Activated T-helper 17 cell treated with anti-CD3 and anti-CD28 coated beads, Interleukin-2, amount 50 U/mL, for 72 hours (primary cell): Measurements from ENCODE around the gene UBE2J1. TPM values are rescaled to one million over a fixed set of nuclear protein-coding genes. Genes with fewer than 3 reads are reported as not detected.

Experiments
- ATAC-seq: fragments of 150-1000 bp; cut with Tn5 transposase; replicated peaks from 2 replicates; pipeline ENCODE4 v1.10.0; 2021; ENCODE audit warnings: mild to moderate bottlenecking, moderate library complexity
- H3K27ac Mint-ChIP-seq: one replicate; pipeline ENCODE4 v1.8.0; 2022; ENCODE audit warnings: mixed read lengths
- H3K27me3 Mint-ChIP-seq: one replicate; pipeline ENCODE4 v1.8.0; 2022; ENCODE audit warnings: mixed read lengths
- H3K36me3 Mint-ChIP-seq: one replicate; pipeline ENCODE4 v1.8.0; 2022; ENCODE audit warnings: low read depth, mild to moderate bottlenecking, mixed read lengths
- H3K4me1 Mint-ChIP-seq: one replicate; pipeline ENCODE4 v1.8.0; 2022; ENCODE audit warnings: mixed read lengths
- H3K4me3 Mint-ChIP-seq: one replicate; pipeline ENCODE4 v1.8.0; 2022; ENCODE audit warnings: mild to moderate bottlenecking, mixed read lengths
- H3K9me3 Mint-ChIP-seq: one replicate; pipeline ENCODE4 v1.8.0; 2022; ENCODE audit warnings: mixed read lengths
- total RNA-seq, 2 donors: library from RNA; stranded (reverse); gene quantifications; one replicate each; pipeline ENCODE4 v1.2.3, GENCODE V29; 2022

UBE2J1 gene
- total RNA-seq, 2 donors from 2014 or later, result 18.1 to 25.4 TPM

DNA sequence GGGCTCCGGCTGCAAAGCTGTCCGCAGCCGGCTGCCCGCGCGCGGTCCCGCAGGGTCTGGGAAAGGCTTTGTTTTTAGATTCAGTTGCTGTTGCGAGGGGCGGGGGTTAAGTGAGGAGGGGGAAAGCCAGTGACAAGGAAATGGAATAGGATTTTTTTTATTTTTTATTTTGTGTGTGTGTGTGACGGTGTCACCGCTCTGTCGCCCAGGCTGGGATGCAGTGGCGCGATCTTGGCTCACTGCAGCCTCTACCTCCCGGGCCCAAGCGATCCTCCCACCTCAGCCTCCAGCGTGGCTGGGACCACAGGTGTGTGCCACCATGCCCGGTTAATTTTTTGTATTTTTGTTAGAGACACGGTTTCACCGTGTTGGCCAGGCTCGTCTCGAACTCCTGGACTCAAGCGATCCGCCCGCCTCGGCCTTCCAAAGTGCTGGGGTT, 615 bp upstream of the UBE2J1 start:
- peak overlapping the region; percentile 96 for H3K4me3 Mint-ChIP-seq
- peaks cover 45% of the 10 kb centered on the region for H3K4me1 Mint-ChIP-seq
- no peaks in the 10 kb centered on the region for H3K27me3 Mint-ChIP-seq
- H3K36me3 Mint-ChIP-seq, result peaks cover 11% of the 10 kb centered on the region
- peak overlapping the region; percentile 82 for H3K27ac Mint-ChIP-seq
- peak; percentile 6 for ATAC-seq
- no peaks in the 10 kb centered on the region for H3K9me3 Mint-ChIP-seq

DNA sequence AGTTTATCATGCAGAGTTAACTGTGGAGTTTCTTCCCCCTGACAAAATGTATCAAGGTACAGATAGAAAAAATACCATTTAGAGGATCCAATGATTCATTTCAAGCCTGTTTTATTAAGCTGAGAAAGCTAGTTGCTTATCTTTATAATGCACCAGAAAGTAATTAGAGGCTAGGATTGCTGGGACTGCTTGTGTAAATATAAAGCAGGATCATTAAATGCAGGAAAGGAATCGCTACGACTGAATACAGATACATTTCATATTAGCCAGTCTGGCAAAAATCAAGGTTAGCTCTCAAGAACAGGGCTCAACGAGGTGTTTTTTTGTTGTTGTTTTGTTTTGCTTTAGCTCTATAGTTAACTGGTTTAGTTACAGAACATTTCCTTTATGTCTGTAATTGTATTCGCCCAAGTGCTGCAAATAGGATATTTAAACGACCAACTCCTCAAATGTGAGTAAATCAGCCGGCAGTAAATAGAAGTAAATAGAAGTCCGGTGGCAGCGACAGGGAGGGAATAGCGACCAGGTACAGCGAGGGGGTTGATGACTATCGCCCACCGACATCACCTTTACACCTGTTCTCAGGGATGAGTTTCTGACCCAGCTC, 748 bp downstream of the UBE2J1 start:
- Mint-ChIP-seq H3K27ac (peak overlapping the region; percentile 97), H3K27me3 (no peaks in the 10 kb centered on the region), H3K9me3 (no peaks in the 10 kb centered on the region), H3K4me3 (peak overlapping the region; percentile 96), H3K36me3 (peaks cover 11% of the 10 kb centered on the region), H3K4me1 (peaks cover 39% of the 10 kb centered on the region)
- ATAC-seq, result no peak

DNA sequence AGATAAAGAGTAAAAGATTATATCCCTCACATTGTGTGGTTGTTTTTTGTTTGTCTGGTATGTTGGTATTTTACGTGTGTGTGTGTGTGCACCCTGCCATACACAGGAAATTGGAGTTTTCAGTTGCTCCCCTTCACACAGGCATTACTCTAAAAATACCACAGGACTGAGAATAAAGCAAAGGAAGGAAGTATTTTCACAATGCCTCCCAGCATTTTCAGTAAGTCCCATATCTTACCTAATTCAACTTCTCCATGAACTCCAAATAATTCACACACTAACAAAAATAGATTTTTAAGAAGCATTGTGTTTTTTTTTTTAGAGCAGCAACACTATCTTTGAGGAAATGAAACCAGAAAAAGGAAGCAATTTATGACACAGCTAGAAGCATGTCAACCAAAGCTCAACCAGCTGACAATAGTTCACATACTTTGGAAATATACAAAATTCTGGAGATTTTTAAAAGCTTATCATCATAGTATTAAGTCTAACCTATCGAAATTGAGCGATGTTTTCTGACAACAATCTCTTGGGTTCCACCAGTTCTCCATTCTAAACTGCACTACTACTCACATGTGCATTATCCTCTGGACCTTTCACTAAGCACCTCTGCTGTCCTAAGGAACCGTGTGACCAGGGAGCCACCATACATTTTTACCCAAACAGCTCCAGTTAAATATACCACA, 2.1 kb downstream of the UBE2J1 start:
- H3K9me3 Mint-ChIP-seq, result no peaks in the 10 kb centered on the region

GRCh38 chr6:89348372-89348771, 4.2 kb downstream of the UBE2J1 start:
- Mint-ChIP-seq H3K27me3 (no peaks in the 10 kb centered on the region), H3K27ac (no peak overlapping the region), H3K9me3 (no peaks in the 10 kb centered on the region), H3K4me1 (peaks cover 39% of the 10 kb centered on the region), H3K36me3 (peaks cover 14% of the 10 kb centered on the region), H3K4me3 (no peak overlapping the region)
- ATAC-seq, result no peak

More for the DNA sequence above, 2.1 kb downstream of the UBE2J1 start:
- ATAC-seq, result no peak
- Mint-ChIP-seq H3K36me3 (peaks cover 11% of the 10 kb centered on the region), H3K4me3 (peak overlapping the region; percentile 96), H3K27me3 (no peaks in the 10 kb centered on the region), H3K27ac (peak overlapping the region; percentile 97), H3K4me1 (peaks cover 39% of the 10 kb centered on the region)

- peaks cover 38% of the 10 kb centered on the region for H3K4me1 Mint-ChIP-seq
- no peaks in the 10 kb centered on the region for H3K27me3 Mint-ChIP-seq
- H3K9me3 Mint-ChIP-seq, result no peaks in the 10 kb centered on the region
- ATAC-seq, result no peak
- no peak overlapping the region for H3K27ac Mint-ChIP-seq
- peaks cover 19% of the 10 kb centered on the region for H3K36me3 Mint-ChIP-seq
- no peak overlapping the region for H3K4me3 Mint-ChIP-seq
These were observed 4.7 kb downstream of the UBE2J1 start for GRCh38 chr6:89347825-89348224.

GRCh38 chr6:89346433-89346832, 6.1 kb downstream of the UBE2J1 start:
- peaks cover 25% of the 10 kb centered on the region for H3K36me3 Mint-ChIP-seq
- peaks cover 38% of the 10 kb centered on the region for H3K4me1 Mint-ChIP-seq
- no peak for ATAC-seq
- H3K9me3 Mint-ChIP-seq, result no peaks in the 10 kb centered on the region
- H3K4me3 Mint-ChIP-seq, result no peak overlapping the region
- peak overlapping the region; percentile 26 for H3K27ac Mint-ChIP-seq
- H3K27me3 Mint-ChIP-seq, result no peaks in the 10 kb centered on the region

GRCh38 chr6:89339565-89339964, 13.0 kb downstream of the UBE2J1 start:
- Mint-ChIP-seq H3K36me3 (peaks cover 81% of the 10 kb centered on the region), H3K4me1 (peaks cover 5% of the 10 kb centered on the region), H3K4me3 (no peak overlapping the region), H3K27ac (no peak overlapping the region), H3K27me3 (no peaks in the 10 kb centered on the region), H3K9me3 (no peaks in the 10 kb centered on the region)
- no peak for ATAC-seq

GRCh38 chr6:89335164-89335563, 17.4 kb downstream of the UBE2J1 start:
- H3K4me1 Mint-ChIP-seq, result no peaks in the 10 kb centered on the region
- no peaks in the 10 kb centered on the region for H3K27me3 Mint-ChIP-seq
- no peaks in the 10 kb centered on the region for H3K9me3 Mint-ChIP-seq
- no peak overlapping the region for H3K27ac Mint-ChIP-seq
- no peak overlapping the region for H3K4me3 Mint-ChIP-seq
- H3K36me3 Mint-ChIP-seq, result peaks cover 79% of the 10 kb centered on the region
- ATAC-seq, result no peak

- no peaks in the 10 kb centered on the region for H3K4me1 Mint-ChIP-seq
- no peak for ATAC-seq
- peaks cover 77% of the 10 kb centered on the region for H3K36me3 Mint-ChIP-seq
- no peaks in the 10 kb centered on the region for H3K9me3 Mint-ChIP-seq
- no peaks in the 10 kb centered on the region for H3K27me3 Mint-ChIP-seq
- H3K4me3 Mint-ChIP-seq, result no peak overlapping the region
- no peak overlapping the region for H3K27ac Mint-ChIP-seq
These were observed 21.6 kb downstream of the UBE2J1 start for GRCh38 chr6:89330910-89331309.

DNA sequence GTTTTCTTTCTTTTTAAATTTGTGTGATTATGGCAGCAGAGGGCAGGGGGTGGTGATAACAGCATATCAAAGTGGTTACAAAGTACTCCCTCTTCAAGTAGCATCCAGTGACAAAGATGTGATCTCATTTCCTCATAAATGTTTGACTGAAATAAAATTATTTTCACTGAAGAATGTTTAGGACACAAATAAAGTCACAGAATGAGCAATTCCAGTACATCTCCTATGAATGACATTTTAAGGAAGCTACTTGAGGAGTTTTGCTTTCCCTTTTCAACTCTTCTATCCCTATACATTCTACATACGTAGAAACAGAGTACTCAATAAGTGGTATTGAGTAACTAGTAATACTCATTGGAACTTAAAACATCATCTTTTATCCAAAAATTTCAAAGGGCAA, 23.5 kb downstream of the UBE2J1 start:
- Mint-ChIP-seq H3K9me3 (no peaks in the 10 kb centered on the region), H3K27ac (peak overlapping the region; percentile 77), H3K4me1 (no peaks in the 10 kb centered on the region), H3K27me3 (no peaks in the 10 kb centered on the region), H3K4me3 (no peak overlapping the region), H3K36me3 (peaks cover 62% of the 10 kb centered on the region)
- ATAC-seq, result no peak

DNA sequence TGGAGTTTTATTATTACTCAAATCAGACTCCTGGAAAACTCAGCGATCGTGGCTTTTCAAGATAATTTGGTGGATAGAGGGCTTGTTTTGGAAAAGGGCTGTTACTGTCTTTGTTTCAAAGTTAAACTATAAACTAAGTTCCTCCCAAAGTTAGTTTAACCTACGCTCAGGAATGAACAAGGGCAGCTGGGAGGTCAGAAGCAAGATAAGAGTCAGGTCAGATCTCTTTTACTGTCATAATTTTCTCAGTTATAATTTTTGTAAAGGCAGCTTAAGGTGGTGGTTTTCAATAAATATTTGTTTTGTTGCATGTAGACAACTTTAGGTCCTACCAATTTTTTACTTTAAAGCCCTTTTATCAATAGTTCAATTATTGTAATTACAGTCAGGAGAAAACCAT, 28.2 kb downstream of the UBE2J1 start:
- Mint-ChIP-seq H3K4me1 (no peaks in the 10 kb centered on the region), H3K4me3 (no peak overlapping the region)

GRCh38 chr6:89323511-89323971, 29.0 kb downstream of the UBE2J1 start:
- H3K4me3 Mint-ChIP-seq, result no peak overlapping the region
- no peak overlapping the region for H3K27ac Mint-ChIP-seq
- no peaks in the 10 kb centered on the region for H3K9me3 Mint-ChIP-seq
- no peaks in the 10 kb centered on the region for H3K27me3 Mint-ChIP-seq
- H3K4me1 Mint-ChIP-seq, result no peaks in the 10 kb centered on the region
- no peak for ATAC-seq
- peaks cover 23% of the 10 kb centered on the region for H3K36me3 Mint-ChIP-seq

More for the DNA sequence above, 28.2 kb downstream of the UBE2J1 start:
- no peak overlapping the region for H3K27ac Mint-ChIP-seq
- H3K36me3 Mint-ChIP-seq, result peaks cover 31% of the 10 kb centered on the region
- H3K9me3 Mint-ChIP-seq, result no peaks in the 10 kb centered on the region
- H3K27me3 Mint-ChIP-seq, result no peaks in the 10 kb centered on the region
- no peak for ATAC-seq

DNA sequence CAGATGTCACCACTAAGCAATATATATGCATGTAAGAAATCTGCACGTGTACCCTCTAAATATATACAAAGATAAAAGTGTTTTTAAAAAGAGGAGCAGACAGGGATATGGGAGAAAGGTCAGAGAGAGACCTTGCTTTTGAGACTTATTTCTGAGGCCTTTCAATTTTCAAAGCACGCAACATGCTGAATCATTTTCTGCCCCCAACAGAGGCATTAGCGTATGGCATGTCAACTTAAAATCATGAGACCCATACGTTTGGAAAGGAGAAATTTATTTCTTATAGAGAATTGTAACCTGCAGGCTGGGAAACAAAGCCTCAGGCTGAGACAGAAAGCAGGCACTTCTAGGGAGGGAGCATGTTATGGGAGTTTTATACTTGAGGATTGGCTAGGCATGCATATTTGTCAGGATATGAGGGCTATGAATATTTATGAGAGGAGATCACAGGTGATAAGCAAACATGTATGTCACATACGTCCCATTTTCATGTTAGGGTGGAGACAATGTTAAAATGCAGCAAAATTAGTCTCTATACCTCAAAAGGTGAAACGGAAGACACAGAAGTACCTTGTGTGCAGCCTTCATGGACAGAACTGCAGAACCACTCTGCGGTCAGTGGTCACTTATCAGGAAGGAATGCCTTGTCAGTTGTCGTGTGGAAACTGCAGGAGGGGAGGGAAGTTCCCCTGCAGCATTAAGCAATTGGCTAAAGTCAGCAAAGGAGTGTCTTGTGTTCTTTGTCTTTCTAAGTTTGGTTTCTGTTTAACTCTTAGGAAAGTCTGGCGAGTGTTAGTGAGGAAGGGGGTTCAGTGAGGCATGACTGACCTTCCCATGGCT, 31.2 kb downstream of the UBE2J1 start:
- H3K4me3 Mint-ChIP-seq, result no peak overlapping the region
- no peak overlapping the region for H3K27ac Mint-ChIP-seq
- no peaks in the 10 kb centered on the region for H3K9me3 Mint-ChIP-seq
- no peaks in the 10 kb centered on the region for H3K4me1 Mint-ChIP-seq
- no peaks in the 10 kb centered on the region for H3K27me3 Mint-ChIP-seq
- peaks cover 5% of the 10 kb centered on the region for H3K36me3 Mint-ChIP-seq
- no peak for ATAC-seq

DNA sequence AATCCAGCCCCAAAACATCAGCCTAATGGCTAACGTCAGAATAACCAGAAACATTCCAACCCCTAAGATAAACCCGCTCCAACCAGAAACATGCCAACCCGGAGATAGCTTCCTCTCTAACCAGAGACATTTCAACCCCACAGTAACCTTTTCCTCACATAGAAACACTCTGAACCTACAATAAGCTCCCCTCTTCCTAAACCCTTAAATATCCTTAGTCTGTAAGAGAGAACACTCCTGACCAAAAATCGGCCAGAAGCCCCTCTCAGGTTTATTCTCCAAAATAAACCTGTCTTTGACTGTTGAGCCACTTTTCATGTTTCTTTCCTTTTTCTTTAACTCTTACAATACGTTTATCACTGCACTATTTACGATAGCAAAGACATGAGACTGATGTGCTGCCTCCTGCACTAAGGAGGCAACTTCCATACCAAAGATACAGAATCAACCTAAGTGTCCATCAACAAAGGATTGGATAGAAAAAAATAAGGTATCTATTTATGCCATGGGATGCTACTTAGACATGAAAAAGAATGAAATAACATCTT, 32.4 kb downstream of the UBE2J1 start:
- no peak overlapping the region for H3K4me3 Mint-ChIP-seq
- no peaks in the 10 kb centered on the region for H3K9me3 Mint-ChIP-seq
- no peak overlapping the region for H3K27ac Mint-ChIP-seq
- peaks cover 5% of the 10 kb centered on the region for H3K36me3 Mint-ChIP-seq
- no peak for ATAC-seq
- no peaks in the 10 kb centered on the region for H3K4me1 Mint-ChIP-seq
- H3K27me3 Mint-ChIP-seq, result no peaks in the 10 kb centered on the region
